Measurements from ENCODE around the gene SMS.

SMS gene

DNA sequence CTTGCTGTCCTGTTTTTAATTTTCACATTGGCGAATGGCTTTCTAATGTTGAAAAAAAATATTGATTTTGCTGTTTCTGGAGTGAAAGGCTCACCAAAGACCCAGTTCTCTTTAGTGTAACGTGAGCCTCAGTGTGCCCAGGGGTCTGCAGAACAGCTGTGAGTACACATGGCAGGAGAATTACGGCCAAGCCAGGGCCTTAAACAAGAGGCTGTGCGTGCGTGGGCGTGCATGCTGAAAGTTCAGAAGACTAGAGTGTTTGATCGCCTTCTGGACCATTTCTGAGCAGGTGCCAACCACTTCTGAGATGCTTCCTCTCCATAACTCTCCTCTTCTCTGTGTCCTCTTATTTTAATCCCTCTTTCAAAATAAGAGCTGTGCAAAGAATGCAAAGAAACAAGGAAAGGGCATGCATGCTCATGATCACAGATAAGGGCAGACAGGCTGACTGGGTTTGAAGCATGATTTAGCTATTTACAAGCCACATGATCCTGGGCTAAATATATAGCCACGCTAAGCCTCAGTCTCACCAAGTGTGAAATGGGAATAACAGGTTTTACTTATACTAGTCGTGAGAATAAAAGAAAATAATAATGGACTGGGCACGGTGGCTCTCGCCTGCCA, 101.5 kb downstream of the SMS start:
- no peak for DNase-seq

DNA sequence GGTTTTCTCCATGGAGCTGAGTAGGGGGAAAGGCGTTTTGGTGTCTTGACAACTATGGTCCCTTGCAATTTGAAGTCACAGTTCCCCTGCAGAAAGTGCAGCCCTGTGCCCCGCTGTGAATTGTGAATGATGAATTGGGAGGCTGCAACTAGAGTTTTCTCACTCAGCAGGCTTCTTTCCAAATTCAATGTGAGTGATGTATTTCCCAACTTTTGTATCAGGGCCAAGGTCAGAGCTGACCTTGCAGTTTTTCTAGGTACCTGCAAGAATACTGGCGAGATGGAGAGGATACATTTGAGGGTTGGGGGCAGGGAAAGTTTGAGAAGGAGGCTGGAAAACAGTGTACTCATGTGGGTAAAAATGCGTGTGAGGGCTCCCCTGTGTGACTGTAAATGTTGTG, 103.4 kb downstream of the SMS start:
- DNase-seq: no peak

Measured in NCI-H1930 (cell line).